H9 (cell line): ENCODE data around the gene SOX15. TPM values are rescaled to one million over a fixed set of nuclear protein-coding genes. Genes with fewer than 3 reads are reported as not detected.

Experiments
- DNase-seq: peaks from one replicate; pipeline ENCODE4 v3.0.0-alpha.2; 2017
- H2AFZ ChIP-seq: one replicate; pipeline ENCODE4 v1.6.1; 2013; ENCODE audit warnings: mild to moderate bottlenecking, low read length, control low read depth, moderate library complexity
- H2AK5ac ChIP-seq: 2 replicates; pipeline ENCODE4 v1.6.1; 2013; ENCODE audit warnings: low read length, control low read depth, mixed read lengths; ENCODE audit not compliant: insufficient read length
- H2BK120ac ChIP-seq: one replicate; pipeline ENCODE4 v1.6.1; 2013; ENCODE audit warnings: low read depth, mild to moderate bottlenecking, low read length, control low read depth, inconsistent platforms; ENCODE audit not compliant: poor library complexity, severe bottlenecking
- H2BK12ac ChIP-seq: 2 replicates; pipeline ENCODE4 v1.6.1; 2013; ENCODE audit warnings: low read length, control low read depth, mixed read lengths, low read depth; ENCODE audit not compliant: insufficient read length
- H2BK15ac ChIP-seq: 2 replicates; pipeline ENCODE4 v1.6.1; 2013; ENCODE audit warnings: low read depth, low read length, control low read depth
- H2BK20ac ChIP-seq: one replicate; pipeline ENCODE4 v1.6.1; 2013; ENCODE audit warnings: low read depth, mild to moderate bottlenecking, low read length, control low read depth, inconsistent platforms; ENCODE audit not compliant: poor library complexity, severe bottlenecking
- H2BK5ac ChIP-seq: 2 replicates; pipeline ENCODE4 v1.6.1; 2013; ENCODE audit warnings: low read length, control low read depth, mixed read lengths; ENCODE audit not compliant: insufficient read length
- H3K14ac ChIP-seq: 2 replicates; pipeline ENCODE4 v1.6.1; 2013; ENCODE audit warnings: low read length, control low read depth; ENCODE audit not compliant: insufficient read depth
- H3K18ac ChIP-seq: 2 replicates; pipeline ENCODE4 v1.6.1; 2013; ENCODE audit warnings: low read depth, mild to moderate bottlenecking, mixed read lengths, low read length, control low read depth; ENCODE audit not compliant: insufficient read length
- H3K23ac ChIP-seq: 2 replicates; pipeline ENCODE4 v1.6.1; 2013; ENCODE audit warnings: low read length, control low read depth, mixed read lengths, low read depth; ENCODE audit not compliant: insufficient read length
- H3K23me2 ChIP-seq: 2 replicates; pipeline ENCODE4 v1.6.1; 2013; ENCODE audit warnings: low read depth, mild to moderate bottlenecking, mixed read lengths, low read length, control low read depth; ENCODE audit not compliant: insufficient read length, poor library complexity, severe bottlenecking
- H3K27ac ChIP-seq: 2 replicates; pipeline ENCODE4 v1.5.1; 2013; ENCODE audit warnings: low read length, control low read depth, mixed read lengths, low read depth; ENCODE audit not compliant: insufficient read length
- H3K27me3 ChIP-seq: 2 replicates; pipeline ENCODE4 v1.6.1; 2013; ENCODE audit warnings: low read length, control low read depth, inconsistent platforms; ENCODE audit not compliant: insufficient read depth
- H3K4ac ChIP-seq: 2 replicates; pipeline ENCODE4 v1.6.1; 2013; ENCODE audit warnings: low read depth, mild to moderate bottlenecking, control low read depth, inconsistent platforms, low read length, moderate library complexity
- H3K4me1 ChIP-seq: 2 replicates; pipeline ENCODE4 v1.6.1; 2013; ENCODE audit warnings: low read length, control low read depth, inconsistent platforms; ENCODE audit not compliant: insufficient read depth
- H3K4me2 ChIP-seq: 2 replicates; pipeline ENCODE4 v1.6.1; 2013; ENCODE audit warnings: low read length, control low read depth, mixed read lengths; ENCODE audit not compliant: insufficient read length, insufficient read depth
- H3K56ac ChIP-seq: 2 replicates; pipeline ENCODE4 v1.6.1; 2013; ENCODE audit warnings: low read depth, mild to moderate bottlenecking, mixed read lengths, low read length, control low read depth; ENCODE audit not compliant: insufficient read length
- H3K79me1 ChIP-seq: 2 replicates; pipeline ENCODE4 v1.6.1; 2013; ENCODE audit warnings: low read depth, mild to moderate bottlenecking, moderate library complexity, low read length, control low read depth, inconsistent platforms; ENCODE audit not compliant: insufficient read depth, poor library complexity, severe bottlenecking
- H3K79me2 ChIP-seq: 2 replicates; pipeline ENCODE4 v1.6.1; 2013; ENCODE audit warnings: low read length, control low read depth, inconsistent platforms; ENCODE audit not compliant: insufficient read depth
- H3K9ac ChIP-seq: 2 replicates; pipeline ENCODE4 v1.6.1; 2013; ENCODE audit warnings: low read length, control low read depth, mixed read lengths; ENCODE audit not compliant: insufficient read length; ENCODE audit errors: extremely low read depth
- H3K9me3 ChIP-seq: one replicate; pipeline ENCODE4 v1.6.1; 2013; ENCODE audit warnings: low read depth, low read length, inconsistent platforms; ENCODE audit not compliant: control insufficient read depth
- H3T11ph ChIP-seq: one replicate; pipeline ENCODE4 v1.6.1; 2013; ENCODE audit warnings: mild to moderate bottlenecking, low read length, control low read depth, inconsistent platforms
- H4K20me1 ChIP-seq: one replicate; pipeline ENCODE4 v1.6.1; 2013; ENCODE audit not compliant: control insufficient read depth, insufficient read length, insufficient read depth
- H4K5ac ChIP-seq: 2 replicates; pipeline ENCODE4 v1.6.1; 2013; ENCODE audit warnings: low read depth, mild to moderate bottlenecking, mixed read lengths, low read length, control low read depth; ENCODE audit not compliant: insufficient read length
- H4K8ac ChIP-seq: replicated peaks from 2 replicates; pipeline ENCODE4 v1.6.1; 2013; ENCODE audit warnings: low read length, control low read depth, mixed read lengths, low read depth; ENCODE audit not compliant: insufficient read length
- H4K91ac ChIP-seq: 2 replicates; pipeline ENCODE4 v1.6.1; 2013; ENCODE audit warnings: low read depth, mild to moderate bottlenecking, moderate library complexity, mixed read lengths, low read length, control low read depth; ENCODE audit not compliant: insufficient read length
- H3K27ac Mint-ChIP-seq, 3 experiments: 2 replicates in 2 of 3; 3 replicates in 1 of 3; pipeline ENCODE4 v1.8.0; 2020 to 2021; ENCODE audit warnings: mixed read lengths in 3 of 3, mild to moderate bottlenecking in 1 of 3, moderate library complexity in 1 of 3
- H3K27me3 Mint-ChIP-seq: 2 replicates; pipeline ENCODE4 v1.8.0; 2021; ENCODE audit warnings: low read depth, mild to moderate bottlenecking, moderate library complexity, mixed read lengths
- H3K36me3 Mint-ChIP-seq, 3 experiments: 2 replicates in 2 of 3; 3 replicates in 1 of 3; pipeline ENCODE4 v1.8.0; 2020 to 2021; ENCODE audit warnings: low read depth in 3 of 3, mixed read lengths in 3 of 3; ENCODE audit not compliant: insufficient read depth in 1 of 3
- H3K4me1 Mint-ChIP-seq, 2 experiments: 2 replicates each; pipeline ENCODE4 v1.8.0; 2020; ENCODE audit warnings: mixed read lengths in 2 of 2
- H3K4me3 Mint-ChIP-seq, 2 experiments: 2 replicates in 1 of 2; 3 replicates in 1 of 2; pipeline ENCODE4 v1.8.0; 2020 to 2021; ENCODE audit warnings: mild to moderate bottlenecking in 2 of 2, mixed read lengths in 2 of 2, moderate library complexity in 1 of 2
- H3K9me3 Mint-ChIP-seq, 2 experiments: 2 replicates in 1 of 2; 3 replicates in 1 of 2; pipeline ENCODE4 v1.8.0; 2020; ENCODE audit warnings: mild to moderate bottlenecking in 2 of 2, mixed read lengths in 2 of 2, moderate library complexity in 1 of 2
- CTCF ChIP-seq: fragments of 200-600 bp; sonication (generic); conservative IDR thresholded peaks from 3 replicates; pipeline ENCODE4 v1.8.0; 2021; ENCODE audit warnings: antibody characterized with exemption, mild to moderate bottlenecking
- WGBS: extraction: QIAGEN DNeasy Blood & Tissue Kit; methylation state at CpG from one replicate; pipeline ENCODE4 v1.1.7; 2013; ENCODE audit warnings: missing lambda C conversion rate, low lambda C conversion rate, mixed read lengths; ENCODE audit not compliant: insufficient read length; ENCODE audit errors: extremely low coverage; 5-methylcytosine and 5-hydroxymethylcytosine counted together
- total RNA-seq: library from RNA; stranded (reverse); gene quantifications from 2 replicates; pipeline ENCODE4 v1.2.1, GENCODE V29; 2021

The SOX15 gene
- total RNA-seq, 1 experiment from 2014 or later, result 7.7 TPM

GRCh38 chr17:7548585-7549400 lies 41.1 kb downstream of the SOX15 start, which contains the start of gene TNFSF12:
Gene TNFSF12 (plus strand): TSS chr17:7549058. CDS start chr17:7549154, 96 bp downstream.
- Histone ChIP-seq H3K79me1 (no peaks in the 10 kb centered on the region), H3K14ac (no peak within 1 kb of the TSS), H2BK20ac (no peak within 1 kb of the TSS), H3K23ac (no peak within 1 kb of the TSS), H3K18ac (no peak within 1 kb of the TSS), H3K4me1 (peaks cover 2% of the 10 kb centered on the region; the same call in 1 of the 2 replicates), H3K79me2 (no peaks in the 10 kb centered on the region), H2BK5ac (no peak within 1 kb of the TSS), H2AFZ (no peak within 1 kb of the TSS), H3K9ac (no peak within 1 kb of the TSS), H2BK15ac (no peak within 1 kb of the TSS), H4K91ac (no peak within 1 kb of the TSS), H3K9me3 (no peaks in the 10 kb centered on the region), H4K20me1 (no peaks in the 10 kb centered on the region), H4K8ac (no peak within 1 kb of the TSS), H3K27me3 (0 out of 2 replicates have a peak, but pooled peaks cover 2% of the 10 kb centered on the region), H3K4ac (no peak within 1 kb of the TSS), H3K23me2 (peaks cover 6% of the 10 kb centered on the region), H3K56ac (no peak within 1 kb of the TSS), H3K4me2 (peak within 1 kb of the TSS; percentile 64), H2BK12ac (no peak within 1 kb of the TSS), H4K5ac (no peak within 1 kb of the TSS), H2BK120ac (no peak within 1 kb of the TSS), H3K27ac (no peak within 1 kb of the TSS), H2AK5ac (no peak within 1 kb of the TSS), H3T11ph (no peak within 1 kb of the TSS)
- TF ChIP-seq CTCF, result no peak; the same call in 2 of the 3 replicates
- peak within 1 kb of the TSS; percentile 67 to 83 for H3K4me3 Mint-ChIP-seq
- H3K27ac Mint-ChIP-seq, result no peak within 1 kb of the TSS
- H3K27me3 Mint-ChIP-seq, result peaks cover 27% of the 10 kb centered on the region
- WGBS, result no CpG with 5 or more reads among the region's 65 CpGs
- no peaks in the 10 kb centered on the region for H3K36me3 Mint-ChIP-seq
- H3K9me3 Mint-ChIP-seq, result 0 out of 5 replicates have a peak, but pooled peaks cover 0 to 2% of the 10 kb centered on the region in 2 experiments
- DNase-seq, result peak; percentile 68
- peaks cover 3 to 9% of the 10 kb centered on the region in 2 experiments; a peak in 3 of 4 replicates for H3K4me1 Mint-ChIP-seq
